ENCODE results near the gene MMP25.
A peak's percentile ranks its signal among the peaks of the same experiment; 100 is the strongest.

MMP25 gene

DNA sequence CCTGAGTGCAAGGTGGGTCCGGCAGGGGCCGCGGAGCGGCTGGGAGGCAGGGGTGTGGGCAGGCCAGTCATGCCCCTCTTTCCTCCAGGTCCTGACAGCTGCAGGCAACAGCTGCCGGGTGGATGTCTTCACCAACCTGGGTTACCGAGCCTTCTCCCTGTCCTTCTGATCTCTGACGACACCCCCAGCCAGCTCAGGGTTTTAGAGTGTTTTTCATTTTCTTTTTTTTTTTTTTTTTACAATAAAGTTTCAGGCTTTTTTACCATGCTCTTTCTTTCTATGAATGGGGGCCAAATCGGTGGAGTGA lies 18.9 kb upstream of the MMP25 start:
- peaks cover 29% of the 10 kb centered on the region for H3K4me1 ChIP-seq (ENCODE audit: control insufficient read depth, low read length)
- peak overlapping the region; percentile 55; the same call in 1 of the 2 replicates for H3K4me2 ChIP-seq (ENCODE audit: low read length)
- H3F3A ChIP-seq (ENCODE audit: control insufficient read depth, insufficient read depth) = 0 out of 2 replicates have a peak, but pooled peaks cover 4% of the 10 kb centered on the region

DNA sequence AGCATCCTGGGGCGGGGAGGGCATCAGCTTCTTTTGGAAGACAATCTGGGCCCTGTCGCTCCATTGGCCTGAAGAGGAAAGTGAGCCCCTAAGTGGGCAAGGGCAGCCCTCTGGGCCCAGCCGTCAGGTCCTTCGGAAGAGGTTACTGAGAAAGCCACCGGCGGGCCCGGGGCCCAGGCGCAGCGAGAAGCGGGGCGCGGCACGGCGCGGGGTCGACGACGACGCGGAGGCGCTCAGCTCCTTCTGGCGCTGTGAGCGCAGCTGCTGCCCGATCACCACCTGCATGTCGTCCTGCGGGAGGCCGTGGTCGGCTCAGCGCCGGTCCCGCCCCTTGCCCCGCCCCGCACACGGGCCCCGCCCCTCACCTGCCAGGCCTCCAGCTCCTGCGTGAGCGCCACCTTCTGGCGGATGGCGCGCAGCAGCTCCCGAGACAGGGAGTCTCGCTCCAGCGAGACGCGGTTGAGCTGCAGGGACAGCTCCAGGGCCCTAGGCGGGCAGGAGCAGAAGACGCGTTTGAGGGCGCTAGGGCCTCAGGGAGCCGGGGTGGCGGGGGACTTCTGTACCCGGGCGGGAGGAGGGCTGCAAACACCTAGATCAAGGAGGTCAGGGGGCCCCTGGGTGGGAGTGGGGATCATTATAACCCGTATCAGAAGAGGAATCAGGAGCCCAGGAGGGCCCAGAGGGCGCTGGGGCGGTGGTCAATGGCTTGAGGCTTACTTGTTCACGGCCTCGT lies 18.2 kb upstream of the MMP25 start:
- Histone ChIP-seq H3K4me3 (ENCODE audit: low read length) (peak overlapping the region; percentile 33), H3K27me3 (ENCODE audit: control insufficient read depth, low read length) (peaks cover 37% of the 10 kb centered on the region), H3F3A (ENCODE audit: control insufficient read depth, insufficient read depth) (0 out of 2 replicates have a peak, but pooled peaks cover 2% of the 10 kb centered on the region), H3K4me1 (ENCODE audit: control insufficient read depth, low read length) (peaks cover 21% of the 10 kb centered on the region), H3K27ac (ENCODE audit: low read depth, low read length) (no peak overlapping the region), H3K9me3 (ENCODE audit: control insufficient read depth, insufficient read depth, low read length) (no peaks in the 10 kb centered on the region), H3K4me2 (ENCODE audit: low read length) (peak overlapping the region; percentile 55), H3K36me3 (ENCODE audit: control insufficient read depth, low read length) (peaks cover 19% of the 10 kb centered on the region), H3K79me2 (ENCODE audit: control insufficient read depth, low read length) (peaks cover 5% of the 10 kb centered on the region), H3K9me2 (replicated peaks; ENCODE audit: control insufficient read depth, low read length) (no peaks in the 10 kb centered on the region), H4K20me1 (ENCODE audit: control insufficient read depth, insufficient read depth, low read depth, low read length) (no peaks in the 10 kb centered on the region; the same call in 1 of the 2 replicates)
- TF ChIP-seq, protein P1, sequence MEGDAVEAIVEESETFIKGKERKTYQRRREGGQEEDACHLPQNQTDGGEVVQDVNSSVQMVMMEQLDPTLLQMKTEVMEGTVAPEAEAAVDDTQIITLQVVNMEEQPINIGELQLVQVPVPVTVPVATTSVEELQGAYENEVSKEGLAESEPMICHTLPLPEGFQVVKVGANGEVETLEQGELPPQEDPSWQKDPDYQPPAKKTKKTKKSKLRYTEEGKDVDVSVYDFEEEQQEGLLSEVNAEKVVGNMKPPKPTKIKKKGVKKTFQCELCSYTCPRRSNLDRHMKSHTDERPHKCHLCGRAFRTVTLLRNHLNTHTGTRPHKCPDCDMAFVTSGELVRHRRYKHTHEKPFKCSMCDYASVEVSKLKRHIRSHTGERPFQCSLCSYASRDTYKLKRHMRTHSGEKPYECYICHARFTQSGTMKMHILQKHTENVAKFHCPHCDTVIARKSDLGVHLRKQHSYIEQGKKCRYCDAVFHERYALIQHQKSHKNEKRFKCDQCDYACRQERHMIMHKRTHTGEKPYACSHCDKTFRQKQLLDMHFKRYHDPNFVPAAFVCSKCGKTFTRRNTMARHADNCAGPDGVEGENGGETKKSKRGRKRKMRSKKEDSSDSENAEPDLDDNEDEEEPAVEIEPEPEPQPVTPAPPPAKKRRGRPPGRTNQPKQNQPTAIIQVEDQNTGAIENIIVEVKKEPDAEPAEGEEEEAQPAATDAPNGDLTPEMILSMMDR (IDR thresholded peaks at IDR 0.05; ENCODE audit: low read depth, low read length, poor library complexity, severe bottlenecking) = peak; percentile 75
- TF ChIP-seq EZH2phosphoT487 (IDR thresholded peaks at IDR 0.05; ENCODE audit: borderline replicate concordance, low read length) = no peak

More for the DNA sequence above, 18.9 kb upstream of the MMP25 start:
- peaks cover 19% of the 10 kb centered on the region for H3K36me3 ChIP-seq (ENCODE audit: control insufficient read depth, low read length)
- no peaks in the 10 kb centered on the region for H3K9me3 ChIP-seq (ENCODE audit: control insufficient read depth, insufficient read depth, low read length)
- peaks cover 5% of the 10 kb centered on the region for H3K79me2 ChIP-seq (ENCODE audit: control insufficient read depth, low read length)
- H3K4me3 ChIP-seq (ENCODE audit: low read length) = no peak overlapping the region
- no peak overlapping the region for H3K27ac ChIP-seq (ENCODE audit: low read depth, low read length)
- peaks cover 29% of the 10 kb centered on the region for H3K27me3 ChIP-seq (ENCODE audit: control insufficient read depth, low read length)
- no peaks in the 10 kb centered on the region for H3K9me2 ChIP-seq (replicated peaks; ENCODE audit: control insufficient read depth, low read length)
- TF ChIP-seq, protein P1 (IDR thresholded peaks at IDR 0.05; ENCODE audit: low read depth, low read length, poor library complexity, severe bottlenecking) = no peak
- TF ChIP-seq EZH2phosphoT487 (IDR thresholded peaks at IDR 0.05; ENCODE audit: borderline replicate concordance, low read length) = no peak
- no peaks in the 10 kb centered on the region; the same call in 1 of the 2 replicates for H4K20me1 ChIP-seq (ENCODE audit: control insufficient read depth, insufficient read depth, low read depth, low read length)

DNA sequence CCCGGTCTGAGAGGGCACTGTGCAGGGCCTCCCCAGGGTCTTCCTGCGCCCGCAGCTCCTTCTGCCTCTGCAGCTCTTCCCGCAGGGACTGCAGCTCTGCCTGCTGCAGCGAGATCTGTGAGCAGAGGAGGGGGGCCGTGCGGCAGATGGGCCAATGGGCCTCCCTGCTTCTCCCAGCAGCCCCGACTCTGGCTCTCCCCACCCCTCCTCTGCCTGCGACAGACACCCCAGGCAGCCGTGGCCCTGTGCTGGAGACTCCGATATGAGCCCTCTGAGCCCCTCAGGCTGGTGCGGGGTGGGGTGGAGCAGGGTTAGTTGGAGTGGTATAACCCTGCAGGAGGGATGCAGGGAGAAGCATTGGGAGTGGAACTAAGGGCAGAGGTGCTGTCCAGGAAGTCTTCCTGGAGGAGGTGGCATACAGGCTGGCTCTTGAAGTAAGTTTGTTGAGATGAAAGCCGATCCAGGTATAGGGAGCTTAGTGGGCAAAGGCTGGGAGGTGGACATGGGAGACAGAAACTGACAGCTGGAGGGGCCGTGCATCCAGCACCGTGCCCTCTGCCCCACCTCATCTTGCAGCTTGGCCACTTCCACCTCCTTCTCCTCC lies 17.5 kb upstream of the MMP25 start:
- H3K9me2 ChIP-seq (replicated peaks; ENCODE audit: control insufficient read depth, low read length) = no peaks in the 10 kb centered on the region
- H3K27me3 ChIP-seq (ENCODE audit: control insufficient read depth, low read length) = peaks cover 43% of the 10 kb centered on the region
- no peak overlapping the region for H3K4me3 ChIP-seq (ENCODE audit: low read length)
- TF ChIP-seq, protein P1 (IDR thresholded peaks at IDR 0.05; ENCODE audit: low read depth, low read length, poor library complexity, severe bottlenecking) = no peak
- TF ChIP-seq EZH2phosphoT487 (IDR thresholded peaks at IDR 0.05; ENCODE audit: borderline replicate concordance, low read length) = no peak
- H3K79me2 ChIP-seq (ENCODE audit: control insufficient read depth, low read length) = peaks cover 5% of the 10 kb centered on the region
- peak overlapping the region; percentile 28; the same call in 1 of the 2 replicates for H3K4me2 ChIP-seq (ENCODE audit: low read length)
- no peaks in the 10 kb centered on the region for H3K9me3 ChIP-seq (ENCODE audit: control insufficient read depth, insufficient read depth, low read length)
- H3F3A ChIP-seq (ENCODE audit: control insufficient read depth, insufficient read depth) = 0 out of 2 replicates have a peak, but pooled peaks cover 2% of the 10 kb centered on the region
- H3K36me3 ChIP-seq (ENCODE audit: control insufficient read depth, low read length) = peaks cover 19% of the 10 kb centered on the region
- no peaks in the 10 kb centered on the region; the same call in 1 of the 2 replicates for H4K20me1 ChIP-seq (ENCODE audit: control insufficient read depth, insufficient read depth, low read depth, low read length)
- H3K4me1 ChIP-seq (ENCODE audit: control insufficient read depth, low read length) = peaks cover 16% of the 10 kb centered on the region
- no peak overlapping the region for H3K27ac ChIP-seq (ENCODE audit: low read depth, low read length)

All from DOHH2 (cell line).